H9 (cell line): ENCODE results near the gene ADARB2. TPM values are rescaled to one million over a fixed set of nuclear protein-coding genes. Genes with fewer than 3 reads are reported as not detected.

Experiments used
- DNase-seq: peaks from one replicate; pipeline ENCODE4 v3.0.0-alpha.2; 2017
- H2AFZ ChIP-seq: one replicate; pipeline ENCODE4 v1.6.1; 2013; ENCODE audit warnings: mild to moderate bottlenecking, low read length, control low read depth, moderate library complexity
- H2AK5ac ChIP-seq: 2 replicates; pipeline ENCODE4 v1.6.1; 2013; ENCODE audit warnings: low read length, control low read depth, mixed read lengths; ENCODE audit not compliant: insufficient read length
- H2BK120ac ChIP-seq: one replicate; pipeline ENCODE4 v1.6.1; 2013; ENCODE audit warnings: low read depth, mild to moderate bottlenecking, low read length, control low read depth, inconsistent platforms; ENCODE audit not compliant: poor library complexity, severe bottlenecking
- H2BK12ac ChIP-seq: 2 replicates; pipeline ENCODE4 v1.6.1; 2013; ENCODE audit warnings: low read length, control low read depth, mixed read lengths, low read depth; ENCODE audit not compliant: insufficient read length
- H2BK15ac ChIP-seq: 2 replicates; pipeline ENCODE4 v1.6.1; 2013; ENCODE audit warnings: low read depth, low read length, control low read depth
- H2BK20ac ChIP-seq: one replicate; pipeline ENCODE4 v1.6.1; 2013; ENCODE audit warnings: low read depth, mild to moderate bottlenecking, low read length, control low read depth, inconsistent platforms; ENCODE audit not compliant: poor library complexity, severe bottlenecking
- H2BK5ac ChIP-seq: 2 replicates; pipeline ENCODE4 v1.6.1; 2013; ENCODE audit warnings: low read length, control low read depth, mixed read lengths; ENCODE audit not compliant: insufficient read length
- H3K14ac ChIP-seq: 2 replicates; pipeline ENCODE4 v1.6.1; 2013; ENCODE audit warnings: low read length, control low read depth; ENCODE audit not compliant: insufficient read depth
- H3K18ac ChIP-seq: 2 replicates; pipeline ENCODE4 v1.6.1; 2013; ENCODE audit warnings: low read depth, mild to moderate bottlenecking, mixed read lengths, low read length, control low read depth; ENCODE audit not compliant: insufficient read length
- H3K23ac ChIP-seq: 2 replicates; pipeline ENCODE4 v1.6.1; 2013; ENCODE audit warnings: low read length, control low read depth, mixed read lengths, low read depth; ENCODE audit not compliant: insufficient read length
- H3K23me2 ChIP-seq: 2 replicates; pipeline ENCODE4 v1.6.1; 2013; ENCODE audit warnings: low read depth, mild to moderate bottlenecking, mixed read lengths, low read length, control low read depth; ENCODE audit not compliant: insufficient read length, poor library complexity, severe bottlenecking
- H3K27ac ChIP-seq: 2 replicates; pipeline ENCODE4 v1.5.1; 2013; ENCODE audit warnings: low read length, control low read depth, mixed read lengths, low read depth; ENCODE audit not compliant: insufficient read length
- H3K27me3 ChIP-seq: 2 replicates; pipeline ENCODE4 v1.6.1; 2013; ENCODE audit warnings: low read length, control low read depth, inconsistent platforms; ENCODE audit not compliant: insufficient read depth
- H3K4ac ChIP-seq: 2 replicates; pipeline ENCODE4 v1.6.1; 2013; ENCODE audit warnings: low read depth, mild to moderate bottlenecking, control low read depth, inconsistent platforms, low read length, moderate library complexity
- H3K4me1 ChIP-seq: 2 replicates; pipeline ENCODE4 v1.6.1; 2013; ENCODE audit warnings: low read length, control low read depth, inconsistent platforms; ENCODE audit not compliant: insufficient read depth
- H3K4me2 ChIP-seq: 2 replicates; pipeline ENCODE4 v1.6.1; 2013; ENCODE audit warnings: low read length, control low read depth, mixed read lengths; ENCODE audit not compliant: insufficient read length, insufficient read depth
- H3K56ac ChIP-seq: 2 replicates; pipeline ENCODE4 v1.6.1; 2013; ENCODE audit warnings: low read depth, mild to moderate bottlenecking, mixed read lengths, low read length, control low read depth; ENCODE audit not compliant: insufficient read length
- H3K79me1 ChIP-seq: 2 replicates; pipeline ENCODE4 v1.6.1; 2013; ENCODE audit warnings: low read depth, mild to moderate bottlenecking, moderate library complexity, low read length, control low read depth, inconsistent platforms; ENCODE audit not compliant: insufficient read depth, poor library complexity, severe bottlenecking
- H3K79me2 ChIP-seq: 2 replicates; pipeline ENCODE4 v1.6.1; 2013; ENCODE audit warnings: low read length, control low read depth, inconsistent platforms; ENCODE audit not compliant: insufficient read depth
- H3K9ac ChIP-seq: 2 replicates; pipeline ENCODE4 v1.6.1; 2013; ENCODE audit warnings: low read length, control low read depth, mixed read lengths; ENCODE audit not compliant: insufficient read length; ENCODE audit errors: extremely low read depth
- H3K9me3 ChIP-seq: one replicate; pipeline ENCODE4 v1.6.1; 2013; ENCODE audit warnings: low read depth, low read length, inconsistent platforms; ENCODE audit not compliant: control insufficient read depth
- H3T11ph ChIP-seq: one replicate; pipeline ENCODE4 v1.6.1; 2013; ENCODE audit warnings: mild to moderate bottlenecking, low read length, control low read depth, inconsistent platforms
- H4K20me1 ChIP-seq: one replicate; pipeline ENCODE4 v1.6.1; 2013; ENCODE audit not compliant: control insufficient read depth, insufficient read length, insufficient read depth
- H4K5ac ChIP-seq: 2 replicates; pipeline ENCODE4 v1.6.1; 2013; ENCODE audit warnings: low read depth, mild to moderate bottlenecking, mixed read lengths, low read length, control low read depth; ENCODE audit not compliant: insufficient read length
- H4K8ac ChIP-seq: replicated peaks from 2 replicates; pipeline ENCODE4 v1.6.1; 2013; ENCODE audit warnings: low read length, control low read depth, mixed read lengths, low read depth; ENCODE audit not compliant: insufficient read length
- H4K91ac ChIP-seq: 2 replicates; pipeline ENCODE4 v1.6.1; 2013; ENCODE audit warnings: low read depth, mild to moderate bottlenecking, moderate library complexity, mixed read lengths, low read length, control low read depth; ENCODE audit not compliant: insufficient read length
- H3K27ac Mint-ChIP-seq, 3 experiments: 2 replicates in 2 of 3; 3 replicates in 1 of 3; pipeline ENCODE4 v1.8.0; 2020 to 2021; ENCODE audit warnings: mixed read lengths in 3 of 3, mild to moderate bottlenecking in 1 of 3, moderate library complexity in 1 of 3
- H3K27me3 Mint-ChIP-seq: 2 replicates; pipeline ENCODE4 v1.8.0; 2021; ENCODE audit warnings: low read depth, mild to moderate bottlenecking, moderate library complexity, mixed read lengths
- H3K36me3 Mint-ChIP-seq, 3 experiments: 2 replicates in 2 of 3; 3 replicates in 1 of 3; pipeline ENCODE4 v1.8.0; 2020 to 2021; ENCODE audit warnings: low read depth in 3 of 3, mixed read lengths in 3 of 3; ENCODE audit not compliant: insufficient read depth in 1 of 3
- H3K4me1 Mint-ChIP-seq, 2 experiments: 2 replicates each; pipeline ENCODE4 v1.8.0; 2020; ENCODE audit warnings: mixed read lengths in 2 of 2
- H3K4me3 Mint-ChIP-seq, 2 experiments: 2 replicates in 1 of 2; 3 replicates in 1 of 2; pipeline ENCODE4 v1.8.0; 2020 to 2021; ENCODE audit warnings: mild to moderate bottlenecking in 2 of 2, mixed read lengths in 2 of 2, moderate library complexity in 1 of 2
- H3K9me3 Mint-ChIP-seq, 2 experiments: 2 replicates in 1 of 2; 3 replicates in 1 of 2; pipeline ENCODE4 v1.8.0; 2020; ENCODE audit warnings: mild to moderate bottlenecking in 2 of 2, mixed read lengths in 2 of 2, moderate library complexity in 1 of 2
- WGBS: extraction: QIAGEN DNeasy Blood & Tissue Kit; methylation state at CpG from one replicate; pipeline ENCODE4 v1.1.7; 2013; ENCODE audit warnings: missing lambda C conversion rate, low lambda C conversion rate, mixed read lengths; ENCODE audit not compliant: insufficient read length; ENCODE audit errors: extremely low coverage; 5-methylcytosine and 5-hydroxymethylcytosine counted together
- total RNA-seq: library from RNA; stranded (reverse); gene quantifications from 2 replicates; pipeline ENCODE4 v1.2.1, GENCODE V29; 2021
- TF ChIP-seq, protein P1 (sequence below): fragments of 200-600 bp; sonication (generic); conservative IDR thresholded peaks from 3 replicates; pipeline ENCODE4 v1.8.0; 2021; ENCODE audit warnings: antibody characterized with exemption, mild to moderate bottlenecking

ADARB2 gene
- total RNA-seq, 1 experiment from 2014 or later: 0.87 TPM

DNA sequence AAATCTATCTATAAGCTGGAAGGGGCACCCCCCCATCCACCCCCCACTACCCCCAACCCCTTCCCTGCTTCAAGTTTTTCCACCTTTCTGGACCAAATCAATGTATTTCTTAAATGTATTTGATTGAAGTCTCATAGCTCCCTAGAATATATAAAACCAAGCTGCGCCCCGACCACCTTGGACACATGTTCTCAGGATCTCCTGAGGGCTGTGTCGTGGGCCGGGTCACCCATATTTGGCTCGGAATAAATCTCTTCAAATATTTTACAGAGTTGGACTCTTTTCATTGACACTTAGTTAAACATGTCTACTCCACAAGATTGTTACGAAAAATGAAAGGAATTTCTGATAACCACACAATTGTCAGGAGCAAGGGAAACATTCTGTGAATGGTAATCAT, 215.6 kb downstream of the ADARB2 start:
- Histone ChIP-seq H3K4me2 (no peak overlapping the region), H2BK5ac (no peak overlapping the region), H3K4ac (no peak overlapping the region), H3K9me3 (no peaks in the 10 kb centered on the region), H3K79me1 (no peaks in the 10 kb centered on the region), H3K9ac (no peak overlapping the region), H4K8ac (no peak overlapping the region), H2BK20ac (no peak overlapping the region), H2BK12ac (no peak overlapping the region), H3K14ac (no peak overlapping the region), H2AK5ac (no peak overlapping the region), H3T11ph (no peak overlapping the region), H2BK120ac (no peak overlapping the region), H2BK15ac (no peak overlapping the region), H3K23me2 (no peaks in the 10 kb centered on the region), H4K91ac (no peak overlapping the region), H2AFZ (no peak overlapping the region), H3K79me2 (no peaks in the 10 kb centered on the region), H3K18ac (no peak overlapping the region), H3K56ac (no peak overlapping the region), H3K27ac (no peak overlapping the region), H3K27me3 (no peaks in the 10 kb centered on the region), H3K4me1 (peaks cover 8% of the 10 kb centered on the region), H4K20me1 (peaks cover 3% of the 10 kb centered on the region), H4K5ac (no peak overlapping the region), H3K23ac (no peak overlapping the region)
- H3K4me3 Mint-ChIP-seq: peak overlapping the region in 1 of 2 experiments; percentile 33; a peak in 1 of 5 replicates
- WGBS: no CpG with 5 or more reads among the region's 6 CpGs
- peaks cover 36 to 46% of the 10 kb centered on the region in 2 experiments for H3K4me1 Mint-ChIP-seq
- H3K36me3 Mint-ChIP-seq: no peaks in the 10 kb centered on the region; a peak in 2 of 7 replicates
- no peaks in the 10 kb centered on the region for H3K9me3 Mint-ChIP-seq
- peak overlapping the region in 1 of 3 experiments; percentile 83; a peak in 1 of 7 replicates for H3K27ac Mint-ChIP-seq
- H3K27me3 Mint-ChIP-seq: no peaks in the 10 kb centered on the region; the same call in 1 of the 2 replicates
- no peak for DNase-seq
- TF ChIP-seq, protein P1, sequence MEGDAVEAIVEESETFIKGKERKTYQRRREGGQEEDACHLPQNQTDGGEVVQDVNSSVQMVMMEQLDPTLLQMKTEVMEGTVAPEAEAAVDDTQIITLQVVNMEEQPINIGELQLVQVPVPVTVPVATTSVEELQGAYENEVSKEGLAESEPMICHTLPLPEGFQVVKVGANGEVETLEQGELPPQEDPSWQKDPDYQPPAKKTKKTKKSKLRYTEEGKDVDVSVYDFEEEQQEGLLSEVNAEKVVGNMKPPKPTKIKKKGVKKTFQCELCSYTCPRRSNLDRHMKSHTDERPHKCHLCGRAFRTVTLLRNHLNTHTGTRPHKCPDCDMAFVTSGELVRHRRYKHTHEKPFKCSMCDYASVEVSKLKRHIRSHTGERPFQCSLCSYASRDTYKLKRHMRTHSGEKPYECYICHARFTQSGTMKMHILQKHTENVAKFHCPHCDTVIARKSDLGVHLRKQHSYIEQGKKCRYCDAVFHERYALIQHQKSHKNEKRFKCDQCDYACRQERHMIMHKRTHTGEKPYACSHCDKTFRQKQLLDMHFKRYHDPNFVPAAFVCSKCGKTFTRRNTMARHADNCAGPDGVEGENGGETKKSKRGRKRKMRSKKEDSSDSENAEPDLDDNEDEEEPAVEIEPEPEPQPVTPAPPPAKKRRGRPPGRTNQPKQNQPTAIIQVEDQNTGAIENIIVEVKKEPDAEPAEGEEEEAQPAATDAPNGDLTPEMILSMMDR: no peak
